ENCODE data around the gene CATSPERE.
"Not testable (repeated sequence)": the region's sequence is repeated elsewhere in the genome, so short reads cannot be mapped to it uniquely, and the experiment has no call there.

CATSPERE gene

GRCh38 chr1:244548558-244549115, 87.6 kb downstream of the CATSPERE start:
- no peak for DNase-seq (ENCODE audit: low read depth)

GRCh38 chr1:244552336-244552735, 91.3 kb downstream of the CATSPERE start:
- no peak for DNase-seq (ENCODE audit: low read depth)

- no peak for DNase-seq (ENCODE audit: low read depth)
Observed at GRCh38 chr1:244556263-244556662, 95.2 kb downstream of the CATSPERE start.

- no peak for DNase-seq (ENCODE audit: low read depth)
Observed at GRCh38 chr1:244557565-244557964, 96.5 kb downstream of the CATSPERE start.

- DNase-seq (ENCODE audit: low read depth) = no peak
Observed at GRCh38 chr1:244559561-244559960, 98.5 kb downstream of the CATSPERE start.

GRCh38 chr1:244562877-244563276, 101.8 kb downstream of the CATSPERE start:
- DNase-seq (ENCODE audit: low read depth) = not testable (repeated sequence)

GRCh38 chr1:244573768-244574167, 112.7 kb downstream of the CATSPERE start:
- DNase-seq (ENCODE audit: low read depth) = no peak

GRCh38 chr1:244576259-244576892, 115.3 kb downstream of the CATSPERE start:
- no peak for DNase-seq (ENCODE audit: low read depth)

- DNase-seq (ENCODE audit: low read depth) = not testable (repeated sequence)
Observed at GRCh38 chr1:244578205-244578604, 117.1 kb downstream of the CATSPERE start.

- DNase-seq (ENCODE audit: low read depth) = no peak
Observed at GRCh38 chr1:244583358-244583982, 122.4 kb downstream of the CATSPERE start.

GRCh38 chr1:244585867-244586266, 124.8 kb downstream of the CATSPERE start:
- no peak for DNase-seq (ENCODE audit: low read depth)

- DNase-seq (ENCODE audit: low read depth) = no peak
Observed at GRCh38 chr1:244590670-244591069, 129.6 kb downstream of the CATSPERE start.

GRCh38 chr1:244598611-244599010, 137.5 kb downstream of the CATSPERE start:
- DNase-seq (ENCODE audit: low read depth) = no peak

- peak; percentile 17 for DNase-seq (ENCODE audit: low read depth)
Observed at GRCh38 chr1:244599937-244600350, 138.9 kb downstream of the CATSPERE start.

GRCh38 chr1:244601336-244601735, 140.3 kb downstream of the CATSPERE start:
- no peak for DNase-seq (ENCODE audit: low read depth)

- DNase-seq (ENCODE audit: low read depth) = no peak
Observed at GRCh38 chr1:244603498-244603897, 142.4 kb downstream of the CATSPERE start.

GRCh38 chr1:244605835-244606370, 144.8 kb downstream of the CATSPERE start:
- no peak for DNase-seq (ENCODE audit: low read depth)

GRCh38 chr1:244614113-244614836, 153.2 kb downstream of the CATSPERE start:
- DNase-seq (ENCODE audit: low read depth) = no peak

- DNase-seq (ENCODE audit: low read depth) = no peak
Observed at GRCh38 chr1:244614879-244615278, 153.8 kb downstream of the CATSPERE start.

- DNase-seq (ENCODE audit: low read depth) = no peak
Observed at GRCh38 chr1:244615301-244615700, 154.2 kb downstream of the CATSPERE start.

GRCh38 chr1:244626709-244627108, 165.6 kb downstream of the CATSPERE start:
- no peak for DNase-seq (ENCODE audit: low read depth)

GRCh38 chr1:244628789-244629188, 167.7 kb downstream of the CATSPERE start:
- DNase-seq (ENCODE audit: low read depth) = no peak

- no peak for DNase-seq (ENCODE audit: low read depth)
Observed at GRCh38 chr1:244633140-244633539, 172.1 kb downstream of the CATSPERE start.

All from activated T-cell treated with anti-CD3 and anti-CD28 coated beads for 48 hours (primary cell).